Frontal cortex (tissue), 4 donors: ENCODE measurements around the gene OR2L13. TPM values are rescaled to one million over a fixed set of nuclear protein-coding genes. Genes with fewer than 3 reads are reported as not detected.
"Not testable (repeated sequence)": the region's sequence is repeated elsewhere in the genome, so short reads cannot be mapped to it uniquely, and the experiment has no call there.

Experiments used
- DNase-seq, 2 donors: peaks; one replicate each; pipeline ENCODE4 v3.0.0; 2012; ENCODE audit warnings: low spot score in 2 of 2
- FAIRE-seq: peaks from 2 replicates; lab custom pipeline; 2012; peaks lifted over from hg19 to GRCh38; lab: Jason Lieb, UNC
- total RNA-seq: library from RNA; depleted of rRNA; stranded (reverse); fragments of >200 nt; gene quantifications from one replicate; pipeline ENCODE4 v1.2.3, GENCODE V29; 2014
- donor health status: control.
- donor health status: control.
- donor health status: control.

The OR2L13 gene
- 1.6 TPM for total RNA-seq

DNA sequence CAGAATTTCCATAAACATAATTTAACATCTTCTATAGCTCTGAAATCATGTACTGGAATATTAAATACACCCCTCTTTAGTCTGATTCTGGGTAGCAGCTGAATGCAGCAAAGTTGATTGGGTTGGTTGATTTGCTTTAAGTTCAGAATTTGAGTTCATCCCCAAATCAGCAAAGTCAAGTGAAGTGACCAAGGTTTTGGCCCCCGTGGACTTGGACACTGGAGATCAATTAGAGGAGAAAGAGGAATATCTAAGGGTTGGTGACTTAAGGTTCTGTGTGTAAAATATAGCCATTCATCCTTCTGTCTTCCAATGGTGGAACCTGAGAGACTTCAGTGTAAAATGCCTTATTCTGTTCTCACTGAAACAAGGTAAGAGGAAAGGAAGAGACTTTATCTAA is at the start of gene OR2L13:
Gene OR2L13 (plus strand): TSS at position 301 of the 400 bp plus-strand sequence. CDS start 4,192 bp downstream, outside the sequence.
- DNase-seq (no peak), FAIRE-seq (no peak)

- DNase-seq (no peak), FAIRE-seq (no peak)
Measured at GRCh38 chr1:248045209-248045608, 49.8 kb upstream of the OR2L13 start.

- DNase-seq = no peak
- FAIRE-seq = no peak
Measured at GRCh38 chr1:248046536-248046935, 48.4 kb upstream of the OR2L13 start, which contains the start of gene OR2L3. OR2L3 (plus strand) TSS chr1:248046836; CDS start chr1:248060682, 13,846 bp downstream.

GRCh38 chr1:248047008-248047407 is 48.0 kb upstream of the OR2L13 start:
- DNase-seq (no peak), FAIRE-seq (no peak)

DNA sequence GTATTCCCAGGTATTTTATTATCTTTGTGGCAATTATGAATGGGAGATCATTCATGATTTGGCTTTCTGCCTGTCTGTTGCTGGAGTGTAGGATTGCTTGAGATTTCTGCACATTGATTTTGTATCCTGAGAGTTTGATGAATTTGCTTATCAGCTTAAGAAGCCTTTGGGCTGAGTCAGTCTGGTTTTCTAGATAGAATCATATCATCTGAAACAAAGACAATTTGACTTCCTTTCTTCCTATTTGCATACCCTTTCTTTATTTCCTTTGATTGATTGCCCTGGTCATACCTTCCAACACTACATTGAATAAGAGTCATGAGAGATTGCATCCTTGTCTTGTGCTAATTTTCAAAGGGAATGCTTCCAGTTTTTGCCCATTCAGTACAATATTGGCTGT is 40.3 kb upstream of the OR2L13 start:
- no peak for FAIRE-seq
- no peak for DNase-seq

DNA sequence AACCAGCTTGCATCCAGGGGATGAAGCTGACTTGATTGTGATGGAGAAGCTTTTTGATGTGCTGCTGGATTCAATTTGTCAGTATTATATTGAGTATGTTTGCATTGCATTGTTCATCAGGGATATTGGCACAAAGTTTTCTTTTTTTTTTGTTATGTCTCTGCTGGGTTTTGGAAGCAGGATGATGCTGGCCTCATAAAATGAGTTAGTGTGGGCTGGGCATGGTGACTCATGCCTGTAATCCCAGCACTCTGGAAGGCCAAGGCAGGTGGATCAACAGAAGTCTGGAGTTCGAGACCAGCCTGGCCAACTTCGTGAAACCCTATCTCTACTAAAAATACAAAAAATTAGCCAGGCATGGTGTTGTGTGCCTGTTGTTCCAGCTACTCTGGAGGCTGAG is 39.7 kb upstream of the OR2L13 start:
- no peak for DNase-seq
- no peak for FAIRE-seq

DNA sequence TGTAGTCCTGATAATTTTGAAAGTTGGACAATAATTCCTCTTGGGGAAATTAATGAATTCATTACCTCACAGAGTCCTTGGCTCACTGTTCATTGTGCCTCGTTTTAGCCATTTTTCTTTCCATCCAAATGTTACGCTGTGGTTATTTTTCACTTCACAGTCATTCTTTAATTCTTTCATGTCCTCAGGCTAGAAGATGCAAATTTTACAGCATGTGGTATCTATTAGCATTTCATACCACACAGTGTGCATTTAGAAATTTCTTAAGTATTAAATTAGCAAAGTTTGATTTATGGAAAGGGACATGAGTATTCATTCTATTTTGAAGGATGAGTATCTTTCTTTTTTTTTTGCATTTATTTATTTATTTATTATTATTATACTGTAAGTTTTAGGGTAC is 29.9 kb upstream of the OR2L13 start:
- no peak for DNase-seq
- no peak for FAIRE-seq

DNA sequence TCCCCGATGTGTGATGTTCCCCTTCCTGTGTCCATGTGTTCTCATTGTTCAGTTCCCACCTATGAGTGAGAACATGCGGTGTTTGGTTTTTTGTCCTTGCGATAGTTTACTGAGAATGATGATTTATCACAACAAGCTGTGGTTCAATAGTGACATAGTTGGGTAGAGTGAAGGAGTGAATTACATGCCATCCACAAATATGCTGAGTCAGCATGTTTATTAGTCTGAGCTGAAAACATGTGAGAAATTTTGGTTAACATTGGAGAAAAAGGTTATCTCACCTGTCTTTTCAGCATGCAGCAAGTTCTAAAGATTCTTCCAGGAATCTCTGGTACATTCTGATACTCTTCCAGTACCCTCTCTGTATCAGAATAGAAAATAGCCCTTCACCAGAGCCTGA is 29.4 kb upstream of the OR2L13 start:
- FAIRE-seq = no peak
- DNase-seq = no peak

DNA sequence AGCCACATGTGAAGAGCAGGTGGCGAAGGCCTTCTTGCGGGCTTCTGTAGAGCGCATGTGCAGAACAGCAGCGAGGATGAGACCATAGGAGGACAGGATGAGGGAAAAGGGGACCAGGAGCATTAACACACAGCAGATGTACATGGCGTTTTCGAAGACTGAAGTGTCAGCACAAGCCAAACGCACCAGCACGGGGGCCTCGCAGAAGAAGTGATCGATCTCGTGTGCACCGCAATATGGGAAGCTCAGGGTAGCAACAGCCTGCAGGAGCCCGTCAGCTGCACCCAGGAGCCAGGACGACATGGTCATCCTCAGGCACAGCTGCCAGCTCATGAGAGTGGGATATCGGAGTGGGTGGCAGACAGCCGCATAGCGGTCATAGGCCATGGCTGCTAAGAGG is 11.1 kb upstream of the OR2L13 start:
- not testable (repeated sequence) for FAIRE-seq, DNase-seq

DNA sequence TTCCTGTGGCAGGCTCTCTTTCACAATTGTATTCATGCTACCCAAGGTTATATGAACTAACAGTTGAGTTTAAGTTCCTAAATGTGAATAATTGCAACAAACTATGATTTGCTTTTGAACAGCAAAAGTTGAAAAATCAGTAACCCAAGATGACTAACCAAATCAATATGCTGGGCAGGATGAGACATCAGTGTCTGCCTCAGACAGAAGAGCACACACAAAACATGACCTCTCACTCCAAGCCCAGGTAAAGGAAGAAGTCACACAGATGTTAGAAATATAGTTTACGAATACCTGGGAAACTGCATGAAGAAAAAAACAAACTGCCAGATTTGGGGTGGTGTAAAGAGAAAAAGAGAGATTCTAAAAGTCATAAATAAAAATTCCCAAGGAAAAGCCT is 3.5 kb downstream of the OR2L13 start:
- DNase-seq (no peak), FAIRE-seq (no peak)

- no peak for DNase-seq
- peak; percentile 99 for FAIRE-seq
Measured at GRCh38 chr1:248102847-248103246, 7.9 kb downstream of the OR2L13 start.

GRCh38 chr1:248111157-248111556 is 16.2 kb downstream of the OR2L13 start:
- FAIRE-seq (no peak), DNase-seq (no peak)

- no peak for DNase-seq
- no peak for FAIRE-seq
Measured at GRCh38 chr1:248114890-248115289, 19.9 kb downstream of the OR2L13 start.

GRCh38 chr1:248127653-248128052 is 32.7 kb downstream of the OR2L13 start:
- DNase-seq (no peak), FAIRE-seq (no peak)

DNA sequence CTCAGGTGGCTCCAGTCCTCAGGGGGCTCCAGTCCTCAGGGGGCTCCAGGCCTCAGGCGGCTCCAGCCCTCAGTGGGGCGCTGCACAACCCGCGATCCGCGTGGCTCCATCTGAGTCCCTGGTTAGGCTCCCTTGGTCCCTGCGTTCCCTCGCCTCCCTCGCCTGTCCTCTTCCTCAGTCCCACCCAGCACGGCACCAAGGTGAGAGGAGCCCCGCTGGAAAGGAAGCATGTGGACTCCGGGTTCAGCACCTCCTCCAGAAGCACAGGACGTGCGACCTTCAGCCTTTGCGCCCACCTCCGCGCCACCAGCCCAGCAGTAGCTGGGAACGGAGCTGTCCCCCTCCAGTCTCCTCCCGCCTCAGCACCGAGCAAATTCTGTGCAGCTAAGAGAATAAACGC is 41.8 kb downstream of the OR2L13 start:
- DNase-seq (no peak), FAIRE-seq (no peak)

- no peak for DNase-seq
- FAIRE-seq = no peak
Measured at GRCh38 chr1:248140846-248141245, 45.9 kb downstream of the OR2L13 start.

DNA sequence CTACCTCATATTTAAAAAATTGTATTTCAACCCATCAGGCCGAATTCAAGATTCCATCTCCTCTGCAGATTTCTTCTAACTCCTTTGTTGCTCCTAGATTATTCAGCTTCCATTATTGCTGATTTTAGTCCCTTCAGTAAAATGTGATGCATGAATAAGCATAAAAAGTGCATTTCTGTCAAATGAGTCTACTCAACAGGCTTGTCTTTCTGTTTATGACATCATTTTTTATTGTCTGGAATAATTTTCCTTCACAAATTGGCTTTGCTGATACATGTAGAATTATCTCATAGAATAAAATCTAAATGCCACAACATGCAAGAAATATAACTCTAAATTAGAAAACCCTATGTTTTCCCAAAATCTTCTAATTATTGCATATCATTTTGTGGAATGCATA is 48.3 kb downstream of the OR2L13 start:
- FAIRE-seq = no peak
- DNase-seq = no peak

DNA sequence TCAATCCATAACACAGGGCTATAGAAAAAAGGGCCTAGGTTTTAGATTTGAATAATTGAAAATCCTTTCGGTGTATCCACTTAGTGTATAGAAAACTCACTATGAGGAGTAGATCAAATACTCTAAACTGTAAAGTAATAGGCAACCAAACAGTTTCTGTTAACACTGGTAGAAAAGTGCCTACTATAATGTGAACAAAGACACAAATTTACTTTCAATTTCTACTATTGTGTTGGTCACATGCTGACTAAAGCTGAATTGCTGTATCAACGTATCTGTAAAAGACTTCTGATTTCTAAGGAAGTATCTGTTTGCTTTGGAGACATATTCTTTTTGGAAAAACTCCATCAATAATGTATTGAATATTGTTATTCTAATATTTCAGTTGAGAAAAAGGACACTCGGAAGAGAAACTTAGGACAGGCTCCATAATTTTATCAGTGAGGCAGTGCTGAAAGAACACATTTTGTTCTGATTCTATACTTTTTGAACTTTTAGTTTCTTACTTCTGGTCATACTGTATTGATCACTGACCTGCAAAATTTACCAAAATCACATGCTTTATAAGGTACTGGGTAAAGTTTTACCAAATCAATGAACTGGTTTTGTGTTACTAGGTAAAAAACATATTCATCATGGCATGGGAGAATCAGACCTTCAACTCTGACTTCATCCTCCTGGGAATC is 49.7 kb downstream of the OR2L13 start, which contains the start of gene OR2M5:
Gene OR2M5 (plus strand): TSS at position 636 of the 686 bp plus-strand sequence. CDS start 0 bp downstream, at position 636.
- no peak for FAIRE-seq

More for the DNA sequence above, 49.7 kb downstream of the OR2L13 start, which contains the start of gene OR2M5:
- no peak for DNase-seq
